GM18508 (cell line): ENCODE data around the gene FOXF2.

Source experiments
- ATAC-seq: cut with Tn5 transposase; IDR thresholded peaks from one replicate; pipeline ENCODE4 v1.9.1; 2021; ENCODE audit warnings: moderate number of reproducible peaks; ENCODE audit not compliant: insufficient read depth, unreplicated experiment

FOXF2 gene

DNA sequence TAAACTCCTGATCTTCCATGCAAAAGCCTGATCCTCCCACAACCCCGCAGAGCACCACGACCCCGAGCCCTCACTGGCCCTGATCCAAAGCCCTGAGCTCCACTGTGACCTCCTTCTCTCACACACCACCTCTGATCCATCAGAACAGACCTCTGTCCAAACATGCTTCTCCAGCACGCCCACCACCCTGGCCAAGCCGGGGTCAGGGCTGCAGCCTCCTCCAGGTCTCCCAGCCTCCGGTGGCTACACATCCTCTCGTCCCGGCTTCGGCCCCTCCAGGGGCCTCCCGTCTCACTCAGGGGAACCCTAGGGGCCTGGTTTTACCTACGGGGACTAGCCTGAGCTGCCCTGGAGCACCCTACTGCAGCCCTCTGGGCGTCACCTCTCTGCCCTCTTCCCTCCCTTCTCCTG is 49.1 kb downstream of the FOXF2 start:
- no peak for ATAC-seq

DNA sequence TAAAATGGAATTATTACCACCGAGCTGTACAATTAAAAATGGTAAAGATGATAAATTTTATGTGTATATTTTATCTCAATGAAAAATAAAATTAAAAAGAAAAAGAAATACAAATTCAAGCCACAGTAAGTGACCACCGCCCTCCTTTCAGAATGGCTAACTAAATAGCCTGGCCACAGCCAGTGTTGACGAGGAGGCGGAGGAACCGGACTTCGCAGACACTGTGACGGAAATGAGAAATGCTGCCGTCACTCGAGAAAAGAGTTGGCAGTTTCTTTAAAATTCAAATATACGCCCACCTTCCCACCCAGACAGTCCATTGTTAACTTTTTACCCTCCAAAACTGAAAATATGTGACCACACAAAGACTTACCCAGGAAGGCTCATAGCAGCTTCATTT is 50.0 kb downstream of the FOXF2 start:
- no peak for ATAC-seq

- ATAC-seq, result no peak
These were observed 53.6 kb downstream of the FOXF2 start for GRCh38 chr6:1442929-1443328.
